Heart right ventricle (tissue), 16 donors: ENCODE results near the gene LIPA. TPM values are rescaled to one million over a fixed set of nuclear protein-coding genes. Genes with fewer than 3 reads are reported as not detected.
"Not testable (repeated sequence)": the region's sequence is repeated elsewhere in the genome, so short reads cannot be mapped to it uniquely, and the experiment has no call there.

ENCODE experiments used
- ATAC-seq, 8 donors: fragments of 200-7000 bp; cut with Tn5 transposase; one replicate each; pipeline ENCODE4 v1.9.1; 2020; ENCODE audit warnings: mild to moderate bottlenecking in 8 of 8, moderate library complexity in 8 of 8, moderate number of reproducible peaks in 1 of 8
- DNase-seq, 2 donors: peaks; one replicate each; pipeline ENCODE4 v3.0.0-alpha.2; 2020
- H3K27ac ChIP-seq, 10 donors: fragments of 200-600 bp; sonication (generic) in 2 of 10; one replicate each; pipeline versions ENCODE4 v1.5.0 to v1.8.0; 2020 to 2022; ENCODE audit warnings: mild to moderate bottlenecking in 3 of 10
- H3K27me3 ChIP-seq, 7 donors: fragments of 200-600 bp; one replicate each; pipeline ENCODE4 v1.8.0; 2021 to 2022; ENCODE audit warnings: mild to moderate bottlenecking in 2 of 7
- H3K36me3 ChIP-seq, 9 donors: fragments of 200-600 bp; sonication (generic) in 1 of 9; one replicate each; pipeline versions ENCODE4 v1.5.0 to v1.8.0; 2020 to 2022; ENCODE audit warnings: mild to moderate bottlenecking in 2 of 9
- H3K4me1 ChIP-seq, 9 donors: fragments of 200-600 bp; sonication (generic) in 1 of 9; one replicate each; pipeline versions ENCODE4 v1.5.0 to v1.8.0; 2020 to 2022; ENCODE audit warnings: mild to moderate bottlenecking in 4 of 9
- H3K4me3 ChIP-seq, 10 donors: fragments of 200-600 bp; sonication (generic) in 2 of 10; one replicate each; pipeline versions ENCODE4 v1.5.0 to v1.8.0; 2020 to 2022; ENCODE audit warnings: mild to moderate bottlenecking in 7 of 10, moderate library complexity in 2 of 10
- H3K9me3 ChIP-seq, 11 donors: fragments of 200-600 bp in 10 of 11; sonication (generic) in 2 of 11; one replicate each; pipeline versions ENCODE4 v1.5.0 to v1.8.0; 2013 to 2022; ENCODE audit warnings: mild to moderate bottlenecking in 2 of 11, control low read depth in 1 of 11, moderate library complexity in 1 of 11
- CTCF ChIP-seq, 9 donors: fragments of 200-600 bp; sonication (generic) in 2 of 9; IDR thresholded peaks; one replicate each; pipeline versions ENCODE4 v1.5.0 to v1.8.0; 2021 to 2022; ENCODE audit warnings: antibody characterized with exemption in 9 of 9, mild to moderate bottlenecking in 5 of 9, moderate library complexity in 1 of 9
- WGBS, 2 donors: extraction: QIAGEN DNeasy Blood & Tissue Kit; methylation state at CpG; one replicate each; pipeline ENCODE4 v1.1.7; 2013; ENCODE audit warnings: inconsistent platforms in 1 of 2; 5-methylcytosine and 5-hydroxymethylcytosine counted together
- intact Hi-C, 10 donors: fragments of 100-400 bp; cut with DNase I; formaldehyde crosslinking; loops; one replicate each; pipeline versions ENCODE4 v1.11.1 to v1.14.2; 2022
- polyA plus RNA-seq, 2 donors: library from polyadenylated mRNA; stranded (reverse); fragments of 200-250 nt; gene quantifications; one replicate each; pipeline ENCODE4 v1.2.3, GENCODE V29; 2013
- total RNA-seq, 10 donors: library from RNA; stranded (reverse); fragmentation: NEBNext Ultra II Directional in 3 of 10; extraction: Animal tissue kit (Norgen Biotek cat#: 25700) in 3 of 10; gene quantifications; one replicate each; pipeline versions ENCODE4 v1.2.1 to v1.2.4, GENCODE V29; 2021 to 2023
- donor health status: Arrhythmogenic right ventricular cardiomyopathy.
- donor health status: ischemic (EF 13 %, LVEDD 7.1; RV severe dilation, severe dysfunction).
- donor health status: healthy with polysubstance abuse.
- donor health status: DM: no; HTN: yes; CAD: no.
- donor health status: DM: no; HTN: no; CAD: no.
- donor health status: ischemic (EF 25% LVEDD 6.9; RV normal size, moderate dysfunction).
- donor health status: ischemic (EF 25% LVEDD 5.7; RV mildly dilated, moderate dysfunction).
- donor health status: healthy.
- donor health status: DM: yes; HTN: yes; CAD: no.
- donor health status: Ischemic cardiomyopathy.
- donor health status: ischemic (EF 35%, LVEDD 5.7; RV mildly dilated, moderate dysfunction).
- donor health status: nonischemic (EF 11% LVEDD 7.7; RV severe dilation, severe dysfunction).
- donor health status: DM: yes; HTN: yes; CAD: no.
- donor health status: PGD.
- donor health status: ischemic (EF 29% LVEDD 5.4; RV normal size, mild dysfunction).
- donor health status: nonischemic (EF 23%, LVEDD 6.1; RV moderate dilation, normal function).

The LIPA gene
- total and polyA plus RNA-seq, 12 donors = 7.8 to 58.5 (median 15.3) TPM

- TF ChIP-seq CTCF (IDR thresholded peaks at IDR 0.05) = no peak
- Histone ChIP-seq H3K4me3 (no peak overlapping the region), H3K36me3 (no peaks in the 10 kb centered on the region), H3K9me3 (peaks cover 0 to 10% (median 0%) of the 10 kb centered on the region in 11 donors), H3K27me3 (peaks cover 0 to 6% (median 0%) of the 10 kb centered on the region in 7 donors), H3K4me1 (peaks cover 0 to 8% (median 0%) of the 10 kb centered on the region in 9 donors), H3K27ac (no peak overlapping the region)
- intact Hi-C loops = no loop called here
- DNase-seq = no peak
- no peak for ATAC-seq
These were observed 75.8 kb downstream of the LIPA start for GRCh38 chr10:89175816-89176215.

GRCh38 chr10:89173075-89173474 lies 78.5 kb downstream of the LIPA start:
- no peak for ATAC-seq

GRCh38 chr10:89171996-89172395 lies 79.6 kb downstream of the LIPA start:
- no peak for ATAC-seq
- no peak overlapping the region for H3K4me3 ChIP-seq
- peaks cover 0 to 6% (median 0%) of the 10 kb centered on the region in 7 donors for H3K27me3 ChIP-seq
- no peaks in the 10 kb centered on the region for H3K9me3 ChIP-seq
- no peaks in the 10 kb centered on the region for H3K36me3 ChIP-seq
- H3K4me1 ChIP-seq = peaks cover 0 to 8% (median 0%) of the 10 kb centered on the region in 9 donors
- no peak for DNase-seq
- TF ChIP-seq CTCF (IDR thresholded peaks at IDR 0.05) = no peak
- intact Hi-C loops = no loop called here
- 89 to 90% methylated on average over 4 of the region's 4 CpGs for WGBS, 2 donors
- no peak overlapping the region for H3K27ac ChIP-seq

More at GRCh38 chr10:89173075-89173474, 78.5 kb downstream of the LIPA start:
- peaks cover 0 to 6% (median 0%) of the 10 kb centered on the region in 7 donors for H3K27me3 ChIP-seq
- no peak overlapping the region for H3K27ac ChIP-seq
- H3K36me3 ChIP-seq = no peaks in the 10 kb centered on the region
- H3K4me1 ChIP-seq = peaks cover 0 to 8% (median 0%) of the 10 kb centered on the region in 9 donors
- no peak overlapping the region for H3K4me3 ChIP-seq
- intact Hi-C loops = no loop called here
- H3K9me3 ChIP-seq = no peaks in the 10 kb centered on the region
- TF ChIP-seq CTCF (IDR thresholded peaks at IDR 0.05) = no peak
- no peak for DNase-seq

- Histone ChIP-seq H3K27ac (no peak overlapping the region), H3K36me3 (no peaks in the 10 kb centered on the region), H3K4me3 (no peak overlapping the region), H3K9me3 (no peaks in the 10 kb centered on the region), H3K4me1 (peaks cover 0 to 8% (median 0%) of the 10 kb centered on the region in 9 donors), H3K27me3 (peaks cover 0 to 6% (median 0%) of the 10 kb centered on the region in 7 donors)
- ATAC-seq (no peak), DNase-seq (no peak)
- 62 to 83% methylated on average over 2 of the region's 2 CpGs for WGBS, 2 donors
- intact Hi-C loops = no loop called here
- TF ChIP-seq CTCF (IDR thresholded peaks at IDR 0.05) = no peak
These were observed 80.2 kb downstream of the LIPA start for GRCh38 chr10:89171263-89171872.

DNA sequence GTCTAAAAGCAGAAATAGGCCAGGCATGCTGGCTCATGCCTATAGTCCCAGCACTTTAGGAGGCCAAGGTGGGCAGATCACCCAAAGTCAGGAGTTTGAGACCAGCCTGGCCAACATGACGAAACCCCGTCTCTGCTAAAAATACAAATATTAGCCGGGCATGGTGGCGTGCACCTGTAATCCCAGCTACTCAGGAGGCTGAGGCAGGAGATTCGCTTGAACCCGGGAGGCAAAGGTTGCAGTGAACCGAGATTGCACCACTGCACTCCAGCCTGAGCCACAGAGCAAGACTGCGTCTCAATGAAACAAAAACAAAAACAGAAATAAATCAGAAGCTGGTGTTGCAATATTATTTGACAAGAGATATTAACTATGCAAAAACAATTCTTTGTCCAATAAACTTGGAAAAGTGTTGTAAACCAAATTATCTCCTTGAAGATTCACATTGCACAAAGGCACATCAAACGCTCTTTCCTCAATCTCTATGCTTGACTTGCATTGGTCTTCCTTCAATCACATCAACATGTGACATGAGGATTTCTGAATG lies 83.1 kb downstream of the LIPA start:
- WGBS, 2 donors = 88 to 95% methylated on average over 9 of the region's 9 CpGs
- H3K36me3 ChIP-seq, H3K27me3 ChIP-seq, intact Hi-C loops, H3K27ac ChIP-seq, H3K9me3 ChIP-seq, DNase-seq, ATAC-seq, H3K4me3 ChIP-seq: not testable (repeated sequence)
- H3K4me1 ChIP-seq = peaks cover 0 to 24% (median 0%) of the 10 kb centered on the region in 9 donors
